GM23338 (cell line): ENCODE results near the gene DCST1. TPM values are rescaled to one million over a fixed set of nuclear protein-coding genes. Genes with fewer than 3 reads are reported as not detected.

Experiments used
- CREB1 ChIP-seq: fragments of 250-450 bp; sonication (Bioruptor Pico); IDR thresholded peaks from 2 replicates; pipeline ENCODE4 v1.5.0; 2020; ENCODE audit warnings: low read depth, mild to moderate bottlenecking, moderate library complexity
- CTCF ChIP-seq, 2 experiments: fragments of 200-600 bp in 1 of 2; sonication (generic) in 1 of 2; conservative IDR thresholded peaks; 2 replicates each; pipeline versions ENCODE4 v1.5.1 to v1.6.1; 2016 to 2017; ENCODE audit warnings: antibody characterized with exemption in 2 of 2, low read depth in 2 of 2, mild to moderate bottlenecking in 2 of 2, moderate library complexity in 1 of 2
- ETS1 ChIP-seq: IDR thresholded peaks from 2 replicates; pipeline ENCODE4 v1.6.1; 2016; ENCODE audit warnings: antibody characterized with exemption
- EZH2 ChIP-seq: fragments of 200-600 bp; sonication (generic); IDR thresholded peaks from one replicate; pipeline ENCODE4 v1.8.0; 2017; ENCODE audit warnings: antibody characterized with exemption, mild to moderate bottlenecking, low read depth; ENCODE audit not compliant: unreplicated experiment
- EZH2phosphoT487 ChIP-seq: fragments of 200-600 bp; sonication (generic); IDR thresholded peaks from one replicate; pipeline ENCODE4 v1.8.1; 2018; ENCODE audit warnings: antibody characterized with exemption; ENCODE audit not compliant: unreplicated experiment
- JUNB ChIP-seq: IDR thresholded peaks from one replicate; pipeline ENCODE4 v1.6.1; 2016; ENCODE audit warnings: antibody characterized with exemption; ENCODE audit not compliant: unreplicated experiment
- NANOG ChIP-seq: IDR thresholded peaks from 2 replicates; pipeline ENCODE4 v1.6.1; 2016; ENCODE audit warnings: antibody characterized with exemption, borderline replicate concordance
- POLR2AphosphoS5 ChIP-seq: IDR thresholded peaks from 2 replicates; pipeline ENCODE4 v1.6.1; 2016; ENCODE audit warnings: antibody characterized with exemption, low read depth
- STAT1 ChIP-seq: IDR thresholded peaks from one replicate; pipeline ENCODE4 v1.6.1; 2016; ENCODE audit warnings: antibody characterized with exemption; ENCODE audit not compliant: unreplicated experiment
- ZNF114 ChIP-seq: fragments of 250-450 bp; sonication (Bioruptor Pico); IDR thresholded peaks from 2 replicates; pipeline ENCODE4 v1.5.0; 2020; ENCODE audit warnings: mild to moderate bottlenecking, moderate library complexity
- ZNF331 ChIP-seq: fragments of 250-450 bp; sonication (Bioruptor Pico); IDR thresholded peaks from 2 replicates; pipeline ENCODE4 v1.5.0; 2020; ENCODE audit warnings: low read depth, mild to moderate bottlenecking, moderate library complexity
- ZNF462 ChIP-seq: fragments of 250-450 bp; sonication (Bioruptor Pico); IDR thresholded peaks from 2 replicates; pipeline ENCODE4 v1.5.0; 2020; ENCODE audit warnings: mild to moderate bottlenecking, moderate library complexity
- polyA plus RNA-seq: library from polyadenylated mRNA; unstranded; fragments of >200 nt; fragmentation: Nextera tagmentation; extraction: Ambion mirVana; gene quantifications from 2 replicates; pipeline ENCODE4 v1.2.1, GENCODE V29; 2016
- total RNA-seq: library from RNA; depleted of rRNA; stranded (reverse); fragments of >200 nt; shearing (Covaris generic); gene quantifications from 2 replicates; pipeline ENCODE4 v1.2.3, GENCODE V29; 2014

The DCST1 gene
- total and polyA plus RNA-seq, 2 experiments from 2014 or later: not detected

GRCh38 chr1:155049651-155050559 is 16.3 kb downstream of the DCST1 start (continued):
- TF ChIP-seq ZNF462 (no peak), CTCF (conservative IDR thresholded peaks at IDR 0.05; ENCODE audit: low read depth in 2 of 2) (no peak), ZNF331 (CRISPR knock-in tag) (no peak), NANOG (no peak), JUNB (no peak), ETS1 (no peak), STAT1 (no peak), EZH2 (no peak), POLR2AphosphoS5 (no peak), EZH2phosphoT487 (no peak), CREB1 (CRISPR knock-in tag) (no peak), ZNF114 (CRISPR knock-in tag) (no peak)
